GM12878 (cell line): ENCODE data around the gene MYO1D. TPM values are rescaled to one million over a fixed set of nuclear protein-coding genes. Genes with fewer than 3 reads are reported as not detected.

Source experiments
- ATAC-seq: fragments of 200-7000 bp; cut with Tn5 transposase; 3 replicates; pipeline ENCODE4 v1.9.1; 2020; ENCODE audit warnings: mild to moderate bottlenecking, moderate library complexity
- BruUV-seq: library from RNA; stranded (reverse); fragments of 400-500 nt; replicated peaks from 2 replicates; lab custom pipeline; 2021; lab: Mats Ljungman, UMichigan
- CTCF ChIA-PET: fragments of 300-600 bp; sonication (Branson Sonifier 250); formaldehyde crosslinking; extraction: SDS; loops from one replicate; lab custom pipeline; 2021; ENCODE audit warnings: inconsistent platforms; lab: Yijun Ruan, JAX
- POLR2A ChIA-PET: fragments of 350-600 bp; formaldehyde crosslinking; extraction: SDS; loops from one replicate; lab custom pipeline; 2021; ENCODE audit warnings: inconsistent platforms; lab: Charles Lee
- RAD21 ChIA-PET: fragments of 300-600 bp; sonication (Branson Sonifier 250); formaldehyde crosslinking; loops from one replicate; lab custom pipeline; 2023; ENCODE audit warnings: antibody characterized with exemption; ENCODE audit not compliant: unreplicated experiment; lab: Charles Lee
- SMC1A ChIA-PET: fragments of 300-600 bp; sonication (Branson Sonifier 250); formaldehyde crosslinking; loops from one replicate; lab custom pipeline; 2023; ENCODE audit not compliant: unreplicated experiment, uncharacterized antibody; lab: Charles Lee
- DNase-seq: peaks from one replicate; pipeline ENCODE4 v3.0.0-alpha.2; 2011; ENCODE audit warnings: low read depth, low spot score
- FAIRE-seq: peaks from 3 replicates; lab custom pipeline; 2011; peaks lifted over from hg19 to GRCh38; lab: Jason Lieb, UNC
- H2AFZ ChIP-seq: 2 replicates; pipeline ENCODE4 v1.6.0; 2011; ENCODE audit warnings: low read depth, low read length, control low read depth; ENCODE audit not compliant: control insufficient read depth
- H3K27ac ChIP-seq: 2 replicates; pipeline ENCODE4 v1.5.1; 2011; ENCODE audit warnings: control low read depth; ENCODE audit not compliant: control insufficient read depth, insufficient read depth
- H3K27me3 ChIP-seq, 2 experiments: replicated peaks in 1 of 2; 2 replicates each; pipeline versions ENCODE4 v1.6.0 to v1.6.1; 2011; ENCODE audit warnings: low read length in 1 of 2; ENCODE audit not compliant: control insufficient read depth in 2 of 2, insufficient read depth in 2 of 2
- H3K36me3 ChIP-seq, 2 experiments: 2 replicates each; pipeline ENCODE4 v1.5.1; 2011; ENCODE audit warnings: low read length in 1 of 2; ENCODE audit not compliant: control insufficient read depth in 2 of 2, insufficient read depth in 2 of 2
- H3K4me1 ChIP-seq: 2 replicates; pipeline ENCODE4 v1.6.1; 2011; ENCODE audit warnings: mild to moderate bottlenecking, low read length, moderate library complexity, mixed read lengths; ENCODE audit not compliant: control insufficient read depth, insufficient read depth
- H3K4me2 ChIP-seq: 2 replicates; pipeline ENCODE4 v1.6.0; 2011; ENCODE audit warnings: control low read depth; ENCODE audit not compliant: control insufficient read depth, insufficient read depth
- H3K4me3 ChIP-seq: fragments of 200-600 bp; sonication (generic); 2 replicates; pipeline ENCODE4 v1.5.1; 2016
- H3K79me2 ChIP-seq: 2 replicates; pipeline ENCODE4 v1.6.0; 2011; ENCODE audit warnings: low read length; ENCODE audit not compliant: control insufficient read depth, insufficient read depth
- H3K9ac ChIP-seq: 2 replicates; pipeline ENCODE4 v1.8.0; 2011; ENCODE audit warnings: low read length, control low read depth, mixed read lengths; ENCODE audit not compliant: control insufficient read depth, insufficient read depth
- H3K9me3 ChIP-seq: replicated peaks from 3 replicates; pipeline ENCODE4 v1.5.1; 2011; ENCODE audit warnings: mild to moderate bottlenecking, low read length; ENCODE audit not compliant: control insufficient read depth, insufficient read depth
- H4K20me1 ChIP-seq: 2 replicates; pipeline ENCODE4 v1.6.0; 2011; ENCODE audit not compliant: control insufficient read depth, insufficient read depth
- BCL11A ChIP-seq: IDR thresholded peaks from 2 replicates; pipeline ENCODE4 v1.6.1; 2011; ENCODE audit warnings: low read depth, low read length
- CBX5 ChIP-seq: sonication (generic); IDR thresholded peaks from 2 replicates; pipeline ENCODE4 v1.6.1; 2016; ENCODE audit warnings: low read depth, moderate library complexity, mild to moderate bottlenecking, inconsistent platforms
- CEBPB ChIP-seq, 2 experiments: fragments of 150-350 bp in 1 of 2; IDR thresholded peaks; 2 replicates each; pipeline ENCODE4 v1.6.1; 2012 to 2014; ENCODE audit warnings: low read depth in 2 of 2, low read length in 2 of 2, borderline replicate concordance in 1 of 2, inconsistent platforms in 1 of 2
- E2F8 ChIP-seq: fragments of 450-650 bp; IDR thresholded peaks from 2 replicates; pipeline ENCODE4 v1.6.1; 2018; ENCODE audit warnings: mild to moderate bottlenecking, low read depth, moderate library complexity; ENCODE audit not compliant: partially characterized antibody
- GABPA ChIP-seq: IDR thresholded peaks from 2 replicates; pipeline ENCODE4 v1.6.1; 2014; ENCODE audit warnings: antibody characterized with exemption, low read depth, mild to moderate bottlenecking, inconsistent platforms
- IKZF1 ChIP-seq: fragments of 450-650 bp; conservative IDR thresholded peaks from 2 replicates; pipeline ENCODE4 v1.6.1; 2017; ENCODE audit warnings: antibody characterized with exemption, mild to moderate bottlenecking
- JUNB ChIP-seq: IDR thresholded peaks from 2 replicates; pipeline ENCODE4 v1.6.1; 2016; ENCODE audit warnings: antibody characterized with exemption, mild to moderate bottlenecking
- KLF5 ChIP-seq: fragments of 450-650 bp; IDR thresholded peaks from 2 replicates; pipeline ENCODE4 v1.6.1; 2014; ENCODE audit warnings: mild to moderate bottlenecking; ENCODE audit not compliant: partially characterized antibody
- LARP7 ChIP-seq: fragments of 450-650 bp; IDR thresholded peaks from 2 replicates; pipeline ENCODE4 v1.6.1; 2017; ENCODE audit warnings: mild to moderate bottlenecking
- MTA2 ChIP-seq: fragments of 450-650 bp; IDR thresholded peaks from 2 replicates; pipeline ENCODE4 v1.6.1; 2016; ENCODE audit warnings: low read depth, mild to moderate bottlenecking, moderate library complexity
- NFYA ChIP-seq: IDR thresholded peaks from 2 replicates; pipeline ENCODE4 v1.6.1; 2011; ENCODE audit warnings: low read depth, mild to moderate bottlenecking, low read length, improper control_type of control experiment, borderline replicate concordance
- RB1 ChIP-seq: fragments of 450-650 bp; formaldehyde crosslinking; IDR thresholded peaks from 2 replicates; pipeline ENCODE4 v1.6.1; 2017; ENCODE audit warnings: mild to moderate bottlenecking, borderline replicate concordance
- REST ChIP-seq: IDR thresholded peaks from 2 replicates; pipeline ENCODE4 v1.6.1; 2012; ENCODE audit warnings: mild to moderate bottlenecking, low read depth, low read length
- SMARCA5 ChIP-seq: fragments of 450-650 bp; IDR thresholded peaks from 2 replicates; pipeline ENCODE4 v1.6.1; 2017; ENCODE audit warnings: mild to moderate bottlenecking
- SPI1 ChIP-seq: IDR thresholded peaks from 2 replicates; pipeline ENCODE4 v1.6.1; 2011; ENCODE audit warnings: low read depth, mild to moderate bottlenecking, low read length, moderate library complexity, borderline replicate concordance; ENCODE audit not compliant: insufficient read depth
- SRF ChIP-seq, 2 experiments: IDR thresholded peaks; 2 replicates each; pipeline ENCODE4 v1.6.1; 2011; ENCODE audit warnings: low read depth in 2 of 2, low read length in 2 of 2, mild to moderate bottlenecking in 1 of 2, moderate library complexity in 1 of 2
- ZNF274 ChIP-seq: IDR thresholded peaks from one replicate; pipeline ENCODE4 v1.8.0; 2011; ENCODE audit not compliant: insufficient read length, insufficient read depth
- ZNF622 ChIP-seq: fragments of 450-650 bp; IDR thresholded peaks from 2 replicates; pipeline ENCODE4 v1.6.1; 2017; ENCODE audit warnings: mild to moderate bottlenecking, inconsistent platforms
- WGBS: methylation state at CpG from one replicate; pipeline ENCODE4 v1.1.6; 2016; ENCODE audit warnings: low lambda C conversion rate; ENCODE audit not compliant: insufficient replicate concordance, insufficient coverage; ENCODE audit errors: missing lambda C conversion rate; 5-methylcytosine and 5-hydroxymethylcytosine counted together
- in situ Hi-C: fragments of 300-500 bp; cut with MboI; formaldehyde crosslinking; loops from 9 replicates; pipeline ENCODE4 v1.14.3; 2018; ENCODE audit warnings: mixed read lengths
- intact Hi-C: fragments of 100-400 bp; cut with micrococcal nuclease; formaldehyde crosslinking; loops from one replicate; pipeline ENCODE4 v1.14.2; 2022; ENCODE audit not compliant: unreplicated experiment
- polyA plus RNA-seq, 11 experiments: library from polyadenylated mRNA; depleted of rRNA in 4 of 11; unstranded in 6 of 11; stranded (reverse) in 5 of 11; fragments of >200 nt; fragmentation: Nextera tagmentation in 4 of 11; fragmentation: Illumina TruSeq in 1 of 11; extraction: Ambion mirVana in 4 of 11; extraction: Trizol in 1 of 11; gene quantifications; 1 replicate in 1 of 11; 2 replicates in 10 of 11; pipeline versions ENCODE4 v1.2.1 to v1.2.3, GENCODE V29; 2011 to 2016; ENCODE audit warnings: inconsistent platforms in 2 of 11, missing spikeins in 2 of 11, low read depth in 1 of 11
- total RNA-seq, 4 experiments: library from RNA; depleted of rRNA in 3 of 4; stranded (reverse); fragments of >200 nt in 3 of 4; fragmentation: Illumina TruSeq in 1 of 4; extraction: Trizol in 1 of 4; gene quantifications; 2 replicates each; pipeline versions ENCODE4 v1.2.1 to v1.2.3, GENCODE V29; 2013 to 2021

MYO1D gene
- total and polyA plus RNA-seq, 10 of the 15 experiments (the other 5 are each of a cell fraction or from before 2014, with no cell fraction given), result 1.8 to 37.7 (median 25.4) TPM

- Histone ChIP-seq H3K9me3 (no peaks in the 10 kb centered on the region), H3K27me3 (no peaks in the 10 kb centered on the region), H4K20me1 (no peaks in the 10 kb centered on the region), H3K4me2 (peak within 1 kb of the TSS; percentile 96), H2AFZ (peak within 1 kb of the TSS; percentile 71), H3K79me2 (peaks cover 46% of the 10 kb centered on the region), H3K36me3 (peaks cover 14 to 15% of the 10 kb centered on the region in 2 experiments; a peak in 3 of 4 replicates), H3K4me3 (peak within 1 kb of the TSS; percentile 92), H3K4me1 (peaks cover 17% of the 10 kb centered on the region), H3K27ac (peak within 1 kb of the TSS; percentile 81), H3K9ac (peak within 1 kb of the TSS; percentile 79)
- SMC1A ChIA-PET, result interaction anchor here (0.9 to 11.9 kb wide), 17 partner anchors 17 to 274 kb away, joined by 3 to 286 read pairs (median 4); no protein-coding TSS in a partner anchor
- intact Hi-C loops, result loop anchor here (2.0 kb wide), 1 partner anchor 72 kb away; no protein-coding TSS in a partner anchor
- CTCF ChIA-PET, result interaction anchor here (0.9 to 9.5 kb wide), 18 partner anchors 14 to 390 kb away, joined by 3 to 132 read pairs (median 12); partner anchors contain the start of genes MYO1D and PSMD11
- no TSS peak for BruUV-seq
- FAIRE-seq (no peak), DNase-seq (no peak), ATAC-seq (peak; percentile 2; the same call in 2 of the 3 replicates)
- under 1% methylated on average over 60 of the region's 135 CpGs for WGBS
- in situ Hi-C loops, result no loop called here
- RAD21 ChIA-PET, result interaction anchor here (0.6 to 16.4 kb wide), 18 partner anchors 16 to 390 kb away, joined by 3 to 543 read pairs (median 6); partner anchors contain the start of genes MYO1D and PSMD11
- POLR2A ChIA-PET, result interaction anchor here (0.6 to 12.5 kb wide), 11 partner anchors 25 to 296 kb away, joined by 3 to 308 read pairs (median 4); no protein-coding TSS in a partner anchor
- TF ChIP-seq SRF (IDR thresholded peaks at IDR 0.05; ENCODE audit: low read depth in 2 of 2, low read length in 2 of 2) (peak in 1 of 2 experiments; percentile 17; a peak in 1 of 4 replicates), SPI1 (no peak), ZNF622 (no peak), KLF5 (no peak), ZNF274 (no peak), CEBPB (IDR thresholded peaks at IDR 0.05; ENCODE audit: borderline replicate concordance in 1 of 2, low read depth in 2 of 2, low read length in 2 of 2) (no peak), NFYA (no peak), LARP7 (peak; percentile 91), IKZF1 (peak; percentile 86), JUNB (no peak), REST (peak; percentile 62), SMARCA5 (peak; percentile 47; the same call in 1 of the 2 replicates), MTA2 (no peak), RB1 (0 out of 2 replicates have a peak, but pooled peaks have one; percentile 24), BCL11A (no peak), CBX5 (no peak), E2F8 (no peak), GABPA (no peak)
These were observed 390.0 kb downstream of the MYO1D start, which contains the start of gene CDK5R1 for GRCh38 chr17:32486701-32487472. CDK5R1 (plus strand) TSS chr17:32486993; CDS start chr17:32487621, 628 bp downstream.
